ENCODE data around the gene PDK2.

Gene PDK2

DNA sequence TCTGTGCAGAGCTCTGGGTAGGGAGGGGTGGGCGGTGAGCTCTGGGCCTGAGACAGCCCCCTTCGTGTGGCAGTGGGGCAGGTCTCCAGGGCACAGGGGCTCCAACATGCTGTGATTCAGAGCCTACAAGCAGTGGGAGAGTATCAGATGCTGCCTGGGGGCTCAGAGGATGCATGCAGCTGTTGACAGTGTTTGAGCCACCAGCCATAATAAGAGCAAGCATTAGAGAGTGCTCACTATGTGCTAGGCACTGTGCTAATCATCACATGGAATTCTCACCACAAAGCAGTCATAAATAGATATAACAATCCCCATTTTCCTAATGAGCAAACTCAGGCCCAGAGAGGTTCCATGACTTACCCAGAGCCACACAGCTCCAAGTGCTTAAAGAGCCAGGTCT, 8.1 kb downstream of the PDK2 start:
- TF ChIP-seq, protein P1, sequence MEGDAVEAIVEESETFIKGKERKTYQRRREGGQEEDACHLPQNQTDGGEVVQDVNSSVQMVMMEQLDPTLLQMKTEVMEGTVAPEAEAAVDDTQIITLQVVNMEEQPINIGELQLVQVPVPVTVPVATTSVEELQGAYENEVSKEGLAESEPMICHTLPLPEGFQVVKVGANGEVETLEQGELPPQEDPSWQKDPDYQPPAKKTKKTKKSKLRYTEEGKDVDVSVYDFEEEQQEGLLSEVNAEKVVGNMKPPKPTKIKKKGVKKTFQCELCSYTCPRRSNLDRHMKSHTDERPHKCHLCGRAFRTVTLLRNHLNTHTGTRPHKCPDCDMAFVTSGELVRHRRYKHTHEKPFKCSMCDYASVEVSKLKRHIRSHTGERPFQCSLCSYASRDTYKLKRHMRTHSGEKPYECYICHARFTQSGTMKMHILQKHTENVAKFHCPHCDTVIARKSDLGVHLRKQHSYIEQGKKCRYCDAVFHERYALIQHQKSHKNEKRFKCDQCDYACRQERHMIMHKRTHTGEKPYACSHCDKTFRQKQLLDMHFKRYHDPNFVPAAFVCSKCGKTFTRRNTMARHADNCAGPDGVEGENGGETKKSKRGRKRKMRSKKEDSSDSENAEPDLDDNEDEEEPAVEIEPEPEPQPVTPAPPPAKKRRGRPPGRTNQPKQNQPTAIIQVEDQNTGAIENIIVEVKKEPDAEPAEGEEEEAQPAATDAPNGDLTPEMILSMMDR (IDR thresholded peaks at IDR 0.05; ENCODE audit: control insufficient read depth, extremely low read depth, insufficient read depth), result no peak
- no peak overlapping the region for H3K4me3 ChIP-seq (ENCODE audit: low read depth, low read length)
- no peak for DNase-seq (ENCODE audit: low read depth)

- no peak for DNase-seq (ENCODE audit: low read depth)
- TF ChIP-seq, protein P1 (IDR thresholded peaks at IDR 0.05; ENCODE audit: control insufficient read depth, extremely low read depth, insufficient read depth), result no peak
- H3K4me3 ChIP-seq (ENCODE audit: low read depth, low read length), result no peak overlapping the region
Measured at GRCh38 chr17:50103941-50104340, 8.8 kb downstream of the PDK2 start.

DNA sequence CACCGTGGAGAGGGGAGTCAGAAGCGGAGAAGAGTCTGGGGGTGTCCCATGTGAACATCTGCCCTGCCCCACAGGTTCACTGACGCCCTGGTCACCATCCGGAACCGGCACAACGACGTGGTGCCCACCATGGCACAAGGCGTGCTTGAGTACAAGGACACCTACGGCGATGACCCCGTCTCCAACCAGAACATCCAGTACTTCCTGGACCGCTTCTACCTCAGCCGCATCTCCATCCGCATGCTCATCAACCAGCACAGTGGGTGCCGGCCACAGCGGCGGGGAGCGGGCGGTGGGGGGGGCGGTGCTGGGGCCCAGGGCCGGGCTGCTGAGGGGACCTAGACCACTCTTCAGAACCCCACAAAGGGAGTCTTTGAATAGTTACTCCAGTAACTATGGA, 10.7 kb downstream of the PDK2 start:
- H3K4me3 ChIP-seq (ENCODE audit: low read depth, low read length), result no peak overlapping the region
- TF ChIP-seq, protein P1 (IDR thresholded peaks at IDR 0.05; ENCODE audit: control insufficient read depth, extremely low read depth, insufficient read depth), result no peak
- no peak for DNase-seq (ENCODE audit: low read depth)

- H3K4me3 ChIP-seq (ENCODE audit: low read depth, low read length), result no peak overlapping the region
- TF ChIP-seq, protein P1 (IDR thresholded peaks at IDR 0.05; ENCODE audit: control insufficient read depth, extremely low read depth, insufficient read depth), result no peak
- DNase-seq (ENCODE audit: low read depth), result no peak
Measured at GRCh38 chr17:50106393-50107131, 11.4 kb downstream of the PDK2 start.

GRCh38 chr17:50107790-50108414, 12.8 kb downstream of the PDK2 start:
- H3K4me3 ChIP-seq (ENCODE audit: low read depth, low read length), result no peak overlapping the region
- no peak for DNase-seq (ENCODE audit: low read depth)
- TF ChIP-seq, protein P1 (IDR thresholded peaks at IDR 0.05; ENCODE audit: control insufficient read depth, extremely low read depth, insufficient read depth), result no peak

DNA sequence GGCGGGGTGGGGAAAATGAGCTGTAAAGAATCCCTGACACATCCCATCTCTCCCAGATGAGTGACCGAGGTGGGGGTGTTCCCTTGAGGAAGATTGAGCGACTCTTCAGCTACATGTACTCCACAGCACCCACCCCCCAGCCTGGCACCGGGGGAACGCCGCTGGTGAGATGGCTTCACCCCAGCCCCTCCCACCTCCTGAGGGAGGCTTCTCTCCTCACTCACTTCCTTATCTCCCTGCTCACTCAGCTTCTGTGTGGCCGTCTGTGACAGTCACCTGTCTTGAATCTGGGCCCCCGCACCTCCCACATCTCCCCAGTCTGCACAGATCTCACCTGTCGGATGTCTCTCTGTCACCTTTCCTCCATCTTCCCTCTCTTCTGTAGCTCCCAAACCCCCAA, 13.4 kb downstream of the PDK2 start:
- H3K4me3 ChIP-seq (ENCODE audit: low read depth, low read length), result no peak overlapping the region
- TF ChIP-seq, protein P1 (IDR thresholded peaks at IDR 0.05; ENCODE audit: control insufficient read depth, extremely low read depth, insufficient read depth), result no peak
- DNase-seq (ENCODE audit: low read depth), result no peak

Data from LNCaP clone FGC (cell line).